ENCODE measurements around the gene HSPA5.
"Not testable (repeated sequence)": the region's sequence is repeated elsewhere in the genome, so short reads cannot be mapped to it uniquely, and the experiment has no call there.

The HSPA5 gene

GRCh38 chr9:125194466-125194865, 46.7 kb downstream of the HSPA5 start:
- DNase-seq (ENCODE audit: low read depth in 2 of 3, low spot score in 1 of 3), result not testable (repeated sequence)

- DNase-seq (ENCODE audit: low read depth in 2 of 3, low spot score in 1 of 3), result peak in 2 of 3 donors; percentile 8 to 18
Measured at GRCh38 chr9:125190361-125190801, 50.8 kb downstream of the HSPA5 start.

GRCh38 chr9:125189361-125190289, 51.5 kb downstream of the HSPA5 start, which contains the start of gene PPP6C:
Gene PPP6C, minus strand, starts transcription at chr9:125189803. Its CDS starts 85 bp downstream, at chr9:125189718.
- DNase-seq (ENCODE audit: low read depth in 2 of 3, low spot score in 1 of 3), result peak; percentile 95 to 98 (median 97)

- peak in 1 of 3 donors; percentile 15 for DNase-seq (ENCODE audit: low read depth in 2 of 3, low spot score in 1 of 3)
Measured at GRCh38 chr9:125189011-125189360, 52.2 kb downstream of the HSPA5 start.
